ENCODE data around the gene DCLK1.

Gene DCLK1

DNA sequence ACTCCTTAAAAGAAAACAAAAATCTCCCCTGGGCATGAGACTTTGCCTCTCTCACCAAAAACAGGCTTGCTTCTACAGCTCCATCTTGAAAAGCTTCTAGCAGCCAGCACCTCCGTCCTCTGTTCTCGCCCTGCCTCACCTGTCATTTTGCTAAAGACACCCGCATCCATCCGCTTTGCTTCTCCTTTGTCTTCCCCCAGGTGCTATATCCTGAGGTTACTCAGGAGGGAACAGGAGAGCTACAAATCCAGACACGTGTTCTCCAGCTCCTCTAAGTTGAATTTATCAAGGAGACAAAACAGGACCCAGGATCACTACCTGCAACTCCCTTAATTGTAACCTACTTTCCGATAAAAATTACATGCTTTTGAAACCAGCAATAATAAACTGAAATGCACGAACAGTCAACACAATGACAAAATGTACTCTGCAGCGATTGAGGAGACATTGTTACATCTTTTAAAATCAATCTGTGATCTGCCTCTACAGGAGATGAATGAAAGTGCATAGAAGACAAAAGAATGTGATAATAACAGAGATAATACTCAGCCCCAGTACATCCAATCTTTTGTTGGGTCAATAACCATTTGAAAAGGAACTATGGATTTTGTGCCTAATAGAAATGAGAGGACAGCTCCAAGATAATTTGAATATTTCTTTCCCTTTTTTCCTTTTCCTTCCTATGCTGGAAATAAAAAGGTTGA lies 221.2 kb downstream of the DCLK1 start:
- no peak for DNase-seq (ENCODE audit: extremely low read depth, low read depth)
- H3K4me3 ChIP-seq (replicated peaks; ENCODE audit: low read depth, low read length) = no peak overlapping the region
- TF ChIP-seq, protein P1, sequence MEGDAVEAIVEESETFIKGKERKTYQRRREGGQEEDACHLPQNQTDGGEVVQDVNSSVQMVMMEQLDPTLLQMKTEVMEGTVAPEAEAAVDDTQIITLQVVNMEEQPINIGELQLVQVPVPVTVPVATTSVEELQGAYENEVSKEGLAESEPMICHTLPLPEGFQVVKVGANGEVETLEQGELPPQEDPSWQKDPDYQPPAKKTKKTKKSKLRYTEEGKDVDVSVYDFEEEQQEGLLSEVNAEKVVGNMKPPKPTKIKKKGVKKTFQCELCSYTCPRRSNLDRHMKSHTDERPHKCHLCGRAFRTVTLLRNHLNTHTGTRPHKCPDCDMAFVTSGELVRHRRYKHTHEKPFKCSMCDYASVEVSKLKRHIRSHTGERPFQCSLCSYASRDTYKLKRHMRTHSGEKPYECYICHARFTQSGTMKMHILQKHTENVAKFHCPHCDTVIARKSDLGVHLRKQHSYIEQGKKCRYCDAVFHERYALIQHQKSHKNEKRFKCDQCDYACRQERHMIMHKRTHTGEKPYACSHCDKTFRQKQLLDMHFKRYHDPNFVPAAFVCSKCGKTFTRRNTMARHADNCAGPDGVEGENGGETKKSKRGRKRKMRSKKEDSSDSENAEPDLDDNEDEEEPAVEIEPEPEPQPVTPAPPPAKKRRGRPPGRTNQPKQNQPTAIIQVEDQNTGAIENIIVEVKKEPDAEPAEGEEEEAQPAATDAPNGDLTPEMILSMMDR (IDR thresholded peaks at IDR 0.05; ENCODE audit: low read depth, low read length, missing control alignments) = no peak

DNA sequence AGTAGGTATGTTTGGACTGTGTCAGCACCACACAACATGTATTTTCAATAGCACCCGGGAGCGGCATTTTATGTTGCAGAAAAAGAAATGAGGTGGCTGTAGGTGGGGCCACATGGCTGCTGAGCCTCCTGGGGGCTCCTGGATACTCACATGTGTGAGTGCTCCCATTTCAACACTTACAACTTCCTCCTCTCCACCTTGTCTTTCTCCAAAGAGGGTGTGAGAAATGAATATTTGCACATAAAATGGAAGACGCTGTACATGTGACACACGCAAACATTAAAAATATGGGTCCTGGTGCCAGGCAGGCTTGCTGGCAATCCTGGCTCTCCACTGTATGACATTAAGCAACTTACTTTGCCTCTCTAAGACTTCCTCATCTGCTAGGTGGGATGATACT lies 222.1 kb downstream of the DCLK1 start:
- no peak overlapping the region for H3K4me3 ChIP-seq (replicated peaks; ENCODE audit: low read depth, low read length)
- TF ChIP-seq, protein P1 (IDR thresholded peaks at IDR 0.05; ENCODE audit: low read depth, low read length, missing control alignments) = no peak

DNA sequence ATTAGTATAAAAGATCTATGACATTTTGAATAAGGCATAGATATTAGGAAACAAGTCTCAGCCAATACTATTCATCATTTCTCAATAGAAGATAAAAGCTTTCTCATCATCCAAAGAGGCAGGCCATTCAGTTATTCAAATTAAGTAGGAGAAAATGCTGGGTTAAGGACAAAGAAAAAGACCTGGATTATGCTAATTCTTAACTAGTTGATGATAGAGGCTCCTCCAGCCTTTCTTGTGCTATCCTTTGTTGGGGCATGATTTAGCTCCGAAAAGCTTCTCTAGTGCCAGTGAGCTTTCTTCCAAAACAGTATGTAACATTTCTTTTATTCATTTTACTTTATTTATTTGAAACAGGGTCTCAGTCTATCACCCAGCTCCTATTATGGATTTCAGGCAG lies 223.0 kb downstream of the DCLK1 start:
- TF ChIP-seq, protein P1 (IDR thresholded peaks at IDR 0.05; ENCODE audit: low read depth, low read length, missing control alignments) = no peak
- DNase-seq (ENCODE audit: extremely low read depth, low read depth) = no peak
- H3K4me3 ChIP-seq (replicated peaks; ENCODE audit: low read depth, low read length) = no peak overlapping the region

More for the DNA sequence above, 222.1 kb downstream of the DCLK1 start:
- DNase-seq (ENCODE audit: extremely low read depth, low read depth) = no peak

DNA sequence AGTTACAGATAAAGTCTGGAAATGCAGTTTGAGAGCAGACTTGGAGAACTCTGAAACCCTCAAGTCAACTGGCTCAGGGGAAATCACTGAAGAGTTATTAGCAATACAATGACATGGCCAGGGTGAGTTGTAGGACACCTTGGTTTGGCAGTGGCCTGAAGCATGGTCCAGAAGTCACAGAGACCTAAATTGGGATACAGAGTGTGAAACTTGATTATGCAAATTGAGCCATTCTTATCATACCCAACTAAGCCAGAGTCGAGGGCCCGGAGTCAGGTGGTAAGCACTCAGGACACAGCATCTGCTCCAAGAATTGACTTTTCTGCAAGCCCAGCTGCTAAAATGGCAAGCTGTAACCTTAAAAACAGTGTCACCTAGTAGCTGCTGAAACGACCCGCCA lies 224.5 kb downstream of the DCLK1 start:
- TF ChIP-seq, protein P1 (IDR thresholded peaks at IDR 0.05; ENCODE audit: low read depth, low read length, missing control alignments) = no peak
- H3K4me3 ChIP-seq (replicated peaks; ENCODE audit: low read depth, low read length) = no peak overlapping the region
- no peak for DNase-seq (ENCODE audit: extremely low read depth, low read depth)

DNA sequence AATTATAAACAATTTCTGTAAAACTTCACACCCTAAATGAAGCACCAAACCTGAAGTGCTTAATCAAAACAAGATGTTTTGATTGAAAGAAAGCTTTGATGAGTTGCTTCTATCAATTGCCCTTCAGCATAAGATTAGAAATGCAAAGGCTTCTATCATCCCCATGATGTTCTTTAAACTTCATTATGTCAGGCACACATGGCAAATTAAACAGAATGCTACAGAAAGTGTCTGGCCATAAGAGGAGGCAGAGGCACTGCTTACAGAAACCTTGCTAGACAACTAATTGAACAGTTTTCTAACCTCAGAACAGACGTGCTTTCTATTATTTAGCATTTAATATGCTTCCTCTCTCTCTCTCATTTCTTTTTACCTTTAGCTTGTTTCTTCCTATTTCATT lies 228.1 kb downstream of the DCLK1 start:
- TF ChIP-seq, protein P1 (IDR thresholded peaks at IDR 0.05; ENCODE audit: low read depth, low read length, missing control alignments) = no peak
- no peak for DNase-seq (ENCODE audit: extremely low read depth, low read depth)
- no peak overlapping the region for H3K4me3 ChIP-seq (replicated peaks; ENCODE audit: low read depth, low read length)

DNA sequence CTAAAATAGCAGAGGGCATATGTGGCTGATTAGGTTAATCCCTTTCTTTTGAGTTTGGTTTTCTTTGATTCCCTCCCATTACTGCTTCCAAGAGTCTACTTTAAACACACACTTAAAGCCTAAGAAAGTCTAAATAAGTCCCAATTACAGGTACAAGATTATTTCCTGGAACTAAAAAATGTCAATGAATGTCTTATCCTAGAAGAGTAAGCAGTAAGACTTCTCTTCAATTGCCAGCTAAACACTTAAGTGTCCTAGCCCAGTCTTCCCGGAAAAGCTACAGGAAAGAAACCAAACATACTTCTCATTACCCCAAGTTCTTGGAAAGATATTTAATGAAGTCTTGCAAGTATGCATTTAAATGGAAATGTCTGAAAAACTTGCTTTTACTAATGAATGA lies 233.1 kb downstream of the DCLK1 start:
- no peak for DNase-seq (ENCODE audit: extremely low read depth, low read depth)
- H3K4me3 ChIP-seq (replicated peaks; ENCODE audit: low read depth, low read length) = no peak overlapping the region
- TF ChIP-seq, protein P1 (IDR thresholded peaks at IDR 0.05; ENCODE audit: low read depth, low read length, missing control alignments) = no peak

DNA sequence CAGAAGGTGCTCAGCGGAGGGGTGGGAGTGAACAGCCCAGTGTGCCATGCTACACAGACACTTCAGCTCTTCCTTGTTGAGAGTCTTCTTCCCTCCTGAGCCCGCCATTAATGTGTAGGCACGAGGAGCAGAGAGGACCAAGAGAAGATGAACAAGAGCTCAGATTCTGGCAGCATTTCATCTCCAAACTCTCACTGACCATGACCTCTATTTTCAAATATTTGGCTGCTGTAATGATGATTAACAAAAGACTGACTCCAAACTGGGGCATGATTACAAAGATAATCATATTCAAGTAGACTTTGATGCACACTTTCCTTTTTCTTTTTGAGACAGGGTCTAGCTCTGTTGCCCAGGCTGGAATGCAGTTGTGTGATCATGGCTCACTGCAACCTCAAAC lies 236.5 kb downstream of the DCLK1 start:
- TF ChIP-seq, protein P1 (IDR thresholded peaks at IDR 0.05; ENCODE audit: low read depth, low read length, missing control alignments) = no peak
- no peak overlapping the region for H3K4me3 ChIP-seq (replicated peaks; ENCODE audit: low read depth, low read length)
- no peak for DNase-seq (ENCODE audit: extremely low read depth, low read depth)

Data from HFF-Myc (cell line).